LNCAP (cell line): ENCODE measurements around the gene TRABD2B.

ENCODE experiments used
- CTCF ChIP-seq: fragments of 450-650 bp; IDR thresholded peaks from 2 replicates; pipeline ENCODE4 v1.5.1; 2017; ENCODE audit warnings: mild to moderate bottlenecking

TRABD2B gene

GRCh38 chr1:47917687-47918086, 79.5 kb downstream of the TRABD2B start:
- TF ChIP-seq CTCF: no peak

DNA sequence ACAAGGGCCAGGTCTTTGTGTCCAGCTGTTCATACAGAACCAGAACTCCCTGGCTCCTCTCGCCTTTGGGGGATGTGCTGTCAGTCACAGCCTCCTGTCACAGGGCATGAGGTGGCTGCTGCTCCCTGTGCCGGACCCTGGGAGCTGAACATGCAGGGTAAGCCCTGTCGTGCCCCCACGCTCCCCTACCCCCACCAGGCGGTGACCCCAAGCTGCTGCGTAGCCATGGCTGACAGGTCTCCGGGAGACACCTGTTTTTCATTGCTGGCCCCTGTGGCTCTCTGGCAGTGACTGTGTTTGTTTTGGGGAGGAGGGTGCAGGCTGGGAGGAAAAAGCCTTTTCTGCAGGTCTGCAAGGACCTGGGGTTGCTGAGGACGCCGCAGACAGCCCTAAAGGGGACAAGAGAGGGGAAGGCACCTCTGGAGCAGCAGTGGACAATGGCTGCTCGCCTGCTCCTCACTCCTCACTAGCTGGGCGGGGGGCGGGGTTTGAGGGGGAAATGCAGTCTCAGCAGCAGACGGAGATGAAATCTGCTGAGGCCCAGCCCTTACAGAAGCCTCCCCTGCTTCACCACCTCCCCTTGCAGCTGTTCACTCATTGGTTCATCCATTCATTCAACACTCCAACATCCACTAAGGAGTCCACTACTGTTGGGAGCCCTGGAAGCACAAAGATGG, 81.4 kb downstream of the TRABD2B start:
- no peak for TF ChIP-seq CTCF

GRCh38 chr1:47914952-47915676, 82.1 kb downstream of the TRABD2B start:
- TF ChIP-seq CTCF: no peak

DNA sequence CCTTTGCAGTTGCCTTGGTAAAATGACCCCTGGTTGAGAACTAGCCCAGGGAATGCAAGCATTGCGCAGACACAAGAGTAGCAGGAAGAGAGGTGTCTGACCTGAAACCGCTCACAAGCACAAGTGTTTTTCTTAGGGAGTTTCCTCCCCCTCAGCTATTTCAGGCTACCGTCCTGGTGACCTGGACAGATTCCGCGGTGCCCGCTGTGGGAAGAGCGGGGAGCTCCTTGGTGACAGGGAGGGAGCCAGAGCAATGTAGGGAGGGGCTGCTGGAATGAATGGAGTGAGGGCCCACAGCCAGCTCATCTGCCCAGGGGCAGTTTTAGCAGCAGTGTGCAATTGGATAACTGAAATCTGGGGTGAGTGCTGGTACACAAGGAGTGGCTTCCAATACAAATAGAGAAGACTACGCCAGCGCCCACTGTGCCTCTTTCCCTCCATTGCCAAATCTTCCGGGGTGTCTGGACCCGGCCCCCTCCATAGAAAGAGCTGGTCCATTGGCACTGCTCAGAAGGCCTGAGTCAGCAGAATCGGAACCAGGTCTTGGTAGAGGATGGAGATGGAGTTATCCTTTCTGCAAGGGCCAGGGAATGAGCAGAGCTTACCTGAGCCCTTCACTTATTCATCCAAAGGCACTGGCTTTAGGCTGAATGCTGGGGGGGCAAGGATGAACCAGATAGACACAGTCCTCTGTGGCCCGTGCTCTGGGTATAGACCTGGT, 82.8 kb downstream of the TRABD2B start:
- no peak for TF ChIP-seq CTCF

DNA sequence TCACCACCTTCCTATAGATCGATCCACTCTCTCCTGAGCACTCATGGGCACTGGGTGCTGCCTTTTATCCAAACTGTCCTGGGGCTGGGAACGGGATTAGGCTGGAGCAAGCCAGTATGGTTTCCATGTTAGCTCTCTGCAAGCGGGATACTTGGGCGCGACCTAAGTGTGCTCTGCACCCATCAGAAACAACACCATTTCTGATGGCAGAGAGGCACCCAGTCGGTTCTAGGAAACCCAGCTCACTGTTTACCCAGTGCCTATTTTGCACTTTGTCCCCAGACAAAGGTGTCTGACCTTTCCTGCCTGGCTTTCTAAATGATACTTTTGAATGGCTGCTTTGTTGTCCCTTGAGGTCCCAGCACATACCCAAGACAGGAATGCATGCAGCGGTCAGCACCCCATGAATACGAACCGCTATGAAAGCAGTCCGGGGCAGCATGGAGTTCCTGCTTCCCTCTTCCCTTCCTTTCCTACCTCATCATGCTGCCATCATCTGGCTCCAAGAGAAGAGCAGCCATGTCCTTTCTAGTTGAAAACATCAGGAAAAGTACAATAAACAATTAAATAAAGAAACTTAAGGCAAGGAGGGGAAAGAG, 83.9 kb downstream of the TRABD2B start:
- no peak for TF ChIP-seq CTCF

GRCh38 chr1:47912756-47913155, 84.4 kb downstream of the TRABD2B start:
- TF ChIP-seq CTCF: no peak

DNA sequence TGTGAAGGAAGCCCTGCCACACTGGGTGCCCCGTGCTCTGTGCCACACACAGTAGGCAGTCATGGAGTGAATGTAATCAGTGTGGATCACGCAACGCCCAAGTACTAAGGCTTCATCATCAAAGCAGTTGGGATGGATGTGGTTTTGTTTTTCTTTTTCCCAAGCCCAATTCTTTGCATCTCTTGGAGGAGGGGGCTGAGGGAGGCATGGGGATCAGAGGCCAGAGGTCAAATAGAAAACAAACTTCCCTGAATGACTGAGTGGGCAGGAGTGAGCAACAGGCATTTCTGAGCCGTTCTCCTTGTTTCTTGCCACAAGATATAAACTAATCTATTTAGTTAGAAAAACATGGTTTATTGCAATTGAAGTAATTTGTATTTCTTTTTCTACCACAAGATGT, 85.3 kb downstream of the TRABD2B start:
- no peak for TF ChIP-seq CTCF
